NCI-H460 (cell line): ENCODE results near the gene SSTR1. TPM values are rescaled to one million over a fixed set of nuclear protein-coding genes. Genes with fewer than 3 reads are reported as not detected.

ENCODE experiments used
- DNase-seq: peaks from one replicate; pipeline ENCODE4 v3.0.0-alpha.2; 2016; ENCODE audit warnings: low read depth; ENCODE audit errors: extremely low read depth
- total RNA-seq: library from RNA; depleted of rRNA; stranded (reverse); fragments of >200 nt; shearing (Covaris generic); gene quantifications from 2 replicates; pipeline ENCODE4 v1.2.3, GENCODE V29; 2014

The SSTR1 gene
- total RNA-seq, 1 experiment from 2014 or later = not detected

- no peak for DNase-seq
Observed at GRCh38 chr14:38202444-38203191, 5.1 kb upstream of the SSTR1 start.

GRCh38 chr14:38203929-38204718 is 3.6 kb upstream of the SSTR1 start:
- DNase-seq = no peak

GRCh38 chr14:38204719-38205115 is 3.0 kb upstream of the SSTR1 start:
- no peak for DNase-seq

- DNase-seq = no peak
Observed at GRCh38 chr14:38205119-38205813, 2.4 kb upstream of the SSTR1 start.

- no peak for DNase-seq
Observed at GRCh38 chr14:38205949-38206665, 1.6 kb upstream of the SSTR1 start.

GRCh38 chr14:38206689-38207376 is 871 bp upstream of the SSTR1 start:
- no peak for DNase-seq

GRCh38 chr14:38207377-38207735 is 348 bp upstream of the SSTR1 start:
- DNase-seq = no peak

- no peak for DNase-seq
Observed at GRCh38 chr14:38208618-38209562, 1.2 kb downstream of the SSTR1 start.

- no peak for DNase-seq
Observed at GRCh38 chr14:38209572-38210557, 2.2 kb downstream of the SSTR1 start.

GRCh38 chr14:38210587-38211216 is 3.0 kb downstream of the SSTR1 start:
- no peak for DNase-seq

- no peak for DNase-seq
Observed at GRCh38 chr14:38211255-38211735, 3.6 kb downstream of the SSTR1 start.

- DNase-seq = no peak
Observed at GRCh38 chr14:38212111-38212510, 4.4 kb downstream of the SSTR1 start.

- DNase-seq = no peak
Observed at GRCh38 chr14:38213001-38213400, 5.3 kb downstream of the SSTR1 start.

- no peak for DNase-seq
Observed at GRCh38 chr14:38217553-38217952, 9.8 kb downstream of the SSTR1 start.

- DNase-seq = no peak
Observed at GRCh38 chr14:38221077-38221476, 13.4 kb downstream of the SSTR1 start.

- no peak for DNase-seq
Observed at GRCh38 chr14:38224338-38224737, 16.6 kb downstream of the SSTR1 start.

GRCh38 chr14:38225946-38226345 is 18.2 kb downstream of the SSTR1 start:
- DNase-seq = no peak
